ENCODE measurements around the gene ZBTB21.

ZBTB21 gene

DNA sequence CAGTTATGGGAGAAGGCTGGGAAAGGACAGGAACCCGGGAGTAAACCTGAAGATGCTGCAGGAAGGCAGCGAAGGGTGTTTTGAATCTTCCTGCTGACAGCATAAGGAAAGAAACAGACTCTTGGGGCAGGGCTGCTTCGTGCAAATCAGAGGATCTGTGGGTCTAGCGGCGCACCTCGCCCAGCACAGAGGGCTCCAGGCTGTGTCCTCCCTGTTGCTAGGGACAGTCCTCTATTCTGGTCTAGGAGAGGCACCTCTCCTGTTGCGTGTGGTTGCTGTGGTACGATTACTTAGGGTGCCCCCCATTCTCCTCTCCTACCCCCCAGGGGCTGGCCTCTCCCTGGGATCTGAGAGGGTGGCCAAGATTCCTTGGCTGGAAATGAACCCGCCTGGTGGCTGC is 67.7 kb downstream of the ZBTB21 start:
- Histone ChIP-seq H3K4me1 (ENCODE audit: insufficient read depth, low read length) (no peaks in the 10 kb centered on the region), H3K9me3 (ENCODE audit: low read length) (no peaks in the 10 kb centered on the region), H3K27me3 (ENCODE audit: control insufficient read depth in 1 of 2, insufficient read depth in 2 of 2, low read length in 2 of 2) (no peaks in the 10 kb centered on the region), H3K36me3 (ENCODE audit: insufficient read depth, low read length) (peaks cover 4% of the 10 kb centered on the region), H3K27ac (ENCODE audit: low read depth, low read length) (no peak overlapping the region), H3K4me3 (ENCODE audit: low read depth in 1 of 2, low read length in 2 of 2) (no peak overlapping the region), H3K9ac (ENCODE audit: low read length) (no peak overlapping the region)

GRCh38 chr21:41941941-41942340 is 68.2 kb downstream of the ZBTB21 start:
- no peak overlapping the region for H3K9ac ChIP-seq (ENCODE audit: low read length)
- H3K27me3 ChIP-seq (ENCODE audit: control insufficient read depth in 1 of 2, insufficient read depth in 2 of 2, low read length in 2 of 2), result no peaks in the 10 kb centered on the region
- H3K36me3 ChIP-seq (ENCODE audit: insufficient read depth, low read length), result peaks cover 4% of the 10 kb centered on the region
- no peak overlapping the region for H3K27ac ChIP-seq (ENCODE audit: low read depth, low read length)
- H3K4me1 ChIP-seq (ENCODE audit: insufficient read depth, low read length), result no peaks in the 10 kb centered on the region
- no peak overlapping the region for H3K4me3 ChIP-seq (ENCODE audit: low read depth in 1 of 2, low read length in 2 of 2)
- H3K9me3 ChIP-seq (ENCODE audit: low read length), result no peaks in the 10 kb centered on the region

GRCh38 chr21:41940431-41940830 is 69.7 kb downstream of the ZBTB21 start:
- Histone ChIP-seq H3K27me3 (ENCODE audit: control insufficient read depth in 1 of 2, insufficient read depth in 2 of 2, low read length in 2 of 2) (no peaks in the 10 kb centered on the region), H3K4me3 (ENCODE audit: low read depth in 1 of 2, low read length in 2 of 2) (no peak overlapping the region), H3K27ac (ENCODE audit: low read depth, low read length) (no peak overlapping the region), H3K4me1 (ENCODE audit: insufficient read depth, low read length) (no peaks in the 10 kb centered on the region), H3K9ac (ENCODE audit: low read length) (no peak overlapping the region), H3K9me3 (ENCODE audit: low read length) (no peaks in the 10 kb centered on the region), H3K36me3 (ENCODE audit: insufficient read depth, low read length) (peaks cover 4% of the 10 kb centered on the region)

DNA sequence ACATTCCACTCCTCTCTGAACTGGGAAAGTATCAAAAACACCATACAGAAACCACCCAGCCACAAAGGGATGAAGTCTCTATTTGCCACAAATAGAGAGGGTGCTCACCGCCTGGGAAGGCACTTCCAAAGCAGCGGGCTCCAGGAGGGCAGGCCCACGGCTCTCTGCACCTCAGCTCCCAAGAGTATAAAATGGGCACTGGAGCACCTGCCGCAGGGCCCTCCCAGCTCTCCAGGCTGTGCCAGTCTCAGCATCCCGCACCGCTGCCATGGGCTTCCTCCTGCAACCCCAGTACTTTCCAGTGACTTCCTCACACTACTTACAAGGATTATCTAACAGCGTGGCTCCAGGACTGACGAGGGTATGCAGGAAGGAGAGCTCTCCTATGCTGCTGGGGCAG is 70.8 kb downstream of the ZBTB21 start:
- no peaks in the 10 kb centered on the region for H3K9me3 ChIP-seq (ENCODE audit: low read length)
- H3K9ac ChIP-seq (ENCODE audit: low read length), result no peak overlapping the region
- no peak overlapping the region for H3K4me3 ChIP-seq (ENCODE audit: low read depth in 1 of 2, low read length in 2 of 2)
- peaks cover 4% of the 10 kb centered on the region for H3K36me3 ChIP-seq (ENCODE audit: insufficient read depth, low read length)
- no peaks in the 10 kb centered on the region for H3K27me3 ChIP-seq (ENCODE audit: control insufficient read depth in 1 of 2, insufficient read depth in 2 of 2, low read length in 2 of 2)
- H3K27ac ChIP-seq (ENCODE audit: low read depth, low read length), result no peak overlapping the region
- peaks cover under 1% of the 10 kb centered on the region for H3K4me1 ChIP-seq (ENCODE audit: insufficient read depth, low read length)
